UCSD-AML1 (cell line): ENCODE data around the gene RPL3.

Experiments
- DNase-seq: peaks from one replicate; lab custom pipeline; 2025; ENCODE audit not compliant: unreplicated experiment; lab: John Stamatoyannopoulos, UW

The RPL3 gene

DNA sequence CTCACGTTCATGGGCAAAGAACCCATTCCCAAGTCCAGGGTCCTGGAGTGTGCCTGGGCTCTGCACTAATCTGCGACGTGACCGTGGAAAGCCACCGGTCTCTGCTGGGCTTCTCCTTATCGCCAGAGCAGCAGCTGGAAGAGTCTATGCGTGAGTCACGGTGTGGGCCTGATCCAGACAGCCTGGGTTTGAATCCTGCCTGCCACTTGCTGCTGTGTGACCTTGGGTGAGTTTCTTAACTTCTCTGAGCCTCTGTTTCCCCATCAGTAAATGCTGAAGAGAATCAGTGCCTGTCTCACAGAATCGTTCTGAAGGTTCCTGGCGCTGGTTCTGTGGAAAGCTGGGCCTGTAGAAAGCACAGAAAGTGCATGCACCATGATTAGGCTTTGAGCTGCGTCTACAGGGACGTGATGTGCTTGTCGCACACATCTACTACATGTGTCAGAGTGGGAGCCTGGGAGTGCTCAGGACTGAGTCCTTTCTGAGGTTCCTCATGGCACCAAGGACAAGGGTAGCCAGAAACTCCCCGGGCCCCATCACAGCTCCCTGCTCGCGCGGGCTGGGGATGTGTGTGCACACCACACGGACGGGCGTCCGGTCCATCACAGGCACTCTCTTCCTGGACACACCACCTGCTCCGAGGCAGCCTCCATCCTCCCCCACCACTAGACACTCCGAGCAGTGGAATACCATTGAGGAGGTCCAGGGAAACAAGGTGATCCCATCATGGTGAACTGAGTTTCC lies 54.1 kb downstream of the RPL3 start:
- no peak for DNase-seq

DNA sequence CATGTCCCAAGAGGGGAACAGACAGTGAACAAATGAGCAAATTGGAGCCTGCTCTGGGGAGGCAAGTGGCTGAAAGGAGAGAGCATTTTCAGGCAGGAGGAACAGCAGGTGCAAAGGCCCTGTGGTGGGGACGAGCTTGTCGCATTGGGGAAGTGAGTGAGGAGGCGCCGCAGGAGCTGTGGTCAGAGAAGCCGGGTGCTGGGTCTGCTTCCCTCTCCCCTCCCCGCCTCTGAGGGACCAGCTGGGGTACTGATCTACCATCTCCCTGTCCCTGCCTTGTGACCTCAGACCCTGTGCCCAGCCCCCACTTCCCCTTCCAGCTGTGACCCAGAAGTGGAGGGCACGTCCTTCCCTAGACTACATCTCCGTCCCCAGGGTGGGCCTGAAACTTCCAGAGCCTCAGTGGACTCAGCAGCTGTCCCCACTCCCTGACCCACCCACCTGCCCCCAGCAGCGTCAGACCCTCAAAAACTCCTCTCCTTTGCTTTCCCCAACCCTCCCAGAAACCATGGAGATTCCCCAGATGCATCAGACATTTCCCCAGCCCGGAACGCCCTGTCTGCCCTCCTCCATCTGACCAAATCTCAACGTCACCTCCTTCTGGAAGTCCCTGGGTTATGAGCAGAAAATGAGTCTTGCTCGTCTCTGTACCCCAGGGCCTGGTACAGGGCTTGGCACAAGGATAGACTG lies 54.9 kb downstream of the RPL3 start:
- no peak for DNase-seq

DNA sequence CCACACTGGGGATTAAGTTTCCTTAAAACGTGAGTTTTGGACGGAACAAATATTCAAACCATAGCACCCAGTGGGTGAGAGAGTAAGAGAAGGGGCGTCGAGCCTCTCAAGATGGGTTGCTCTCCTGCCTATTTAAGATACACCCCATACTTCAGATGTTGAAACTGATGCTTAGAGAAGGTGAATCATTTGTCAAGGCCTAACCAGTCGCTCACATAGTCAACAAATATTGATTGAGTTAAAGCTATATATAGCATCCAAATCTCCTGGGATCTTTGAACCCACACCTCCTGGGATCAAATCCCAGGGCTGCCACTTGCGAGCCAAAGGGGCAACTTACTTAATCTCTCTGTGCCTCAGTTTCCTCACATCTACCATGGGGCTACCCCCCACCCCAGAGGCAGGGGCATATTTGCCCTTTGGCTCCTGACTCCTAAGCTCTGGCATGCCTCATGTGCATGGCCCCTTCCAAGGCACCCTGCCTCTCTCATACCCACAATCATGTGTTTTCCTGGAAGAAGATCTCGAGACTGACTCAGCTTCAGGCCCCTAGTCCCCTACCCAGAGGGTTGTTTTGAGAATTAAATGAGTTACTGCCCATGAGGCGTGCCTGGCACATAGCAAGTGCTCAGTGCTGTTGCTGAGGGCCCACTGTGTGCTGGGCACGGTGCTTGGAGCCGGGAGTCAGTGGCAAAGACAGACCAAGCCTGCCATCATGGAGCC lies 55.6 kb downstream of the RPL3 start:
- DNase-seq, result no peak
